ENCODE data around the gene PPP2R5C. TPM values are rescaled to one million over a fixed set of nuclear protein-coding genes. Genes with fewer than 3 reads are reported as not detected.

PPP2R5C gene
- total and polyA plus RNA-seq, 2 of the 4 experiments (the other 2 are of a cell fraction), result 65.9 to 78.7 TPM

DNA sequence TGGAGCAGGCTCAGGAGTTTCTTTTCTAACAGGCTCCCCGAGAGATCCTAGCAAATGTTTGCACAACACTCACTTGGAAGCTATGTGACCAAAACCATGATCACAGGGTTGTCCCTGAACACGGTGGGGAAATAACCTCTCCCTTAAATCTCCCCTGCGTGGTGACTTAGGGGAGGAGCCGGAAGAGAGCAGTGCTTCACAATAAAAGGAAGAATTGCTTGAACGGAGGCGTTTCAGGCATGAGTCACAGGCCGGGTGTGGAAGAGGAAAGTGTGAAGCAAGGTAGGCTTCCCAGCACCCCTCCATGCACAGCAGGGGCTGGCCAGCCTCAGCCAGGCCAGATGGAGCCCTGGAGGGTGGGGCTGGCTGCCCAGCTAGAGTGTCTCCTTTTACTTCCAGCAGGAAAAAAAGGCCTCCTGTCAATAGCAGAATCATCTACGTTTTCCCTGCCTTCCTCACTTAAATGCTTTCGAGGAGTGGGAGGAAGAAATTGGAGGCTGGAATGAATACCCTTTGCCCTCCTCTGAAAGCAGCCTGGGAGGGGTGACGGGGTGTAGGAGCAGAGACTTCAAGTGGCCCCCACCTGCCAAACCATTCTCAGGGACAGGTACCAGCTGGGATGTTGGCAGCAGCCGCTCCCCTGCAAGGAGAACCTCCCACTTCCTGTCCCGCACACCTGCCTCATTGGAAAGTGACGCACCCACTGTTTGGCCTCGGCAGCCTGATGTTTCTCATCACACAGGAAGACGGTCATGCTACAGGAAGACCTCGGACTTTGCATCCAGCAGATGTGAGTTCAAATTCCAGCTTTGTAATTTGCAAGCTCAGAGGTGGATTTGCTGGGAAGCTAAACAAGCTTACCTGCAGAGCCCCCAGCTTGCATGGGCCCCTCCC lies 30.1 kb upstream of the PPP2R5C start:
- Histone ChIP-seq H3K56ac (ENCODE audit: extremely low read depth, insufficient read depth, low read length) (no peak overlapping the region), H4K5ac (ENCODE audit: low read depth, low read length) (no peak overlapping the region), H3K9me1 (ENCODE audit: insufficient read depth, low read length) (no peaks in the 10 kb centered on the region), H2AK9ac (replicated peaks; ENCODE audit: low read depth, low read length, poor library complexity) (peak overlapping the region; percentile 7), H2AK5ac (ENCODE audit: low read depth, low read length) (no peak overlapping the region), H3K4ac (ENCODE audit: low read depth, low read length) (no peak overlapping the region), H3K14ac (replicated peaks; ENCODE audit: low read depth, low read length) (no peak overlapping the region), H3K4me3 (ENCODE audit: insufficient read depth, low read depth, low read length) (no peak overlapping the region), H3K36me3 (ENCODE audit: control insufficient read depth, insufficient read depth, low read length) (no peaks in the 10 kb centered on the region), H3K27me3 (ENCODE audit: control insufficient read depth, insufficient read depth, low read length) (peaks cover 10% of the 10 kb centered on the region), H2BK120ac (ENCODE audit: low read depth, low read length) (no peak overlapping the region), H4K8ac (ENCODE audit: low read depth in 2 of 2, low read length in 2 of 2) (no peak overlapping the region), H3K4me1 (ENCODE audit: control insufficient read depth, insufficient read depth, low read length) (peaks cover 5% of the 10 kb centered on the region; the same call in 1 of the 2 replicates), H2BK15ac (ENCODE audit: low read depth, low read length) (no peak overlapping the region), H3K18ac (ENCODE audit: low read depth, low read length) (no peak overlapping the region), H3K27ac (ENCODE audit: insufficient read depth, low read length) (no peak overlapping the region), H2BK5ac (ENCODE audit: low read depth, low read length, poor library complexity, severe bottlenecking) (no peak overlapping the region), H2AFZ (replicated peaks; ENCODE audit: low read length, poor library complexity) (peak overlapping the region; percentile 76), H3K79me1 (ENCODE audit: low read depth in 1 of 2, low read length in 2 of 2) (no peaks in the 10 kb centered on the region), H3K9me3 (ENCODE audit: control insufficient read depth, insufficient read depth, low read length) (peaks cover 3% of the 10 kb centered on the region), H3K23ac (ENCODE audit: low read depth, low read length) (no peak overlapping the region), H2BK20ac (ENCODE audit: low read depth, low read length) (no peak overlapping the region), H4K20me1 (ENCODE audit: insufficient read depth, low read length) (no peaks in the 10 kb centered on the region), H3K4me2 (ENCODE audit: low read depth, low read length) (peak overlapping the region; percentile 39; the same call in 1 of the 2 replicates), H3K9ac (ENCODE audit: low read depth, low read length) (no peak overlapping the region), H4K91ac (ENCODE audit: insufficient read depth, low read depth, low read length) (no peak overlapping the region)
- intact Hi-C loops (cut with micrococcal nuclease) (no loop called here), in situ Hi-C loops (cut with MboI; ENCODE audit: low sequenced_read_pairs) (no loop called here), dilution Hi-C loops (cut with HindIII; ENCODE audit: low sequenced_read_pairs, unreplicated experiment) (no loop called here)
- CTCF ChIA-PET, result interaction anchor here (0.6 kb wide), 1 partner anchor 78 kb away, joined by 8 read pairs; no protein-coding TSS in a partner anchor
- POLR2A ChIA-PET (ENCODE audit: unreplicated experiment), result no interaction called here
- peak; percentile 41 for DNase-seq
- WGBS, 2 experiments (ENCODE audit: extremely low coverage in 2 of 2, insufficient read length in 1 of 2), result no CpG with 5 or more reads among the region's 16 CpGs
- BruUV-seq (replicated peaks), result no TSS peak
- peak; percentile 78 for ATAC-seq (ENCODE audit: low read depth)
- TF ChIP-seq MAZ (IDR thresholded peaks at IDR 0.05; ENCODE audit: borderline replicate concordance, low read depth, low read length) (no peak), CEBPB (IDR thresholded peaks at IDR 0.05; ENCODE audit: low read depth, low read length) (0 out of 2 replicates have a peak, but pooled peaks have one; percentile 14)
